Measurements from ENCODE around the gene COL24A1.

The COL24A1 gene

GRCh38 chr1:86069757-86070145, 86.8 kb downstream of the COL24A1 start:
- Mint-ChIP-seq H3K4me1 (no peaks in the 10 kb centered on the region), H3K9me3 (peaks cover 0 to 10% of the 10 kb centered on the region in 2 donors), H3K4me3 (no peak overlapping the region), H3K27ac (no peak overlapping the region), H3K27me3 (no peaks in the 10 kb centered on the region)
- DNase-seq = no peak
- no peak for ATAC-seq

- DNase-seq = no peak
- ATAC-seq = no peak
- peaks cover 0 to 4% of the 10 kb centered on the region in 2 donors for H3K9me3 Mint-ChIP-seq
- no peak overlapping the region for H3K27ac Mint-ChIP-seq
- H3K27me3 Mint-ChIP-seq = no peaks in the 10 kb centered on the region
- H3K4me1 Mint-ChIP-seq = no peaks in the 10 kb centered on the region
- no peak overlapping the region for H3K4me3 Mint-ChIP-seq
Measured at GRCh38 chr1:86068841-86069756, 87.5 kb downstream of the COL24A1 start.

GRCh38 chr1:86068271-86068721, 88.3 kb downstream of the COL24A1 start:
- H3K27ac Mint-ChIP-seq = no peak overlapping the region
- no peaks in the 10 kb centered on the region for H3K9me3 Mint-ChIP-seq
- no peaks in the 10 kb centered on the region for H3K4me1 Mint-ChIP-seq
- H3K4me3 Mint-ChIP-seq = no peak overlapping the region
- no peaks in the 10 kb centered on the region for H3K27me3 Mint-ChIP-seq
- ATAC-seq (no peak), DNase-seq (no peak)

- Mint-ChIP-seq H3K27me3 (no peaks in the 10 kb centered on the region), H3K4me1 (no peaks in the 10 kb centered on the region), H3K9me3 (no peaks in the 10 kb centered on the region), H3K4me3 (no peak overlapping the region), H3K27ac (no peak overlapping the region)
- ATAC-seq = no peak
- DNase-seq = no peak
Measured at GRCh38 chr1:86067626-86068025, 88.9 kb downstream of the COL24A1 start.

- no peaks in the 10 kb centered on the region for H3K4me1 Mint-ChIP-seq
- H3K27ac Mint-ChIP-seq = no peak overlapping the region
- H3K27me3 Mint-ChIP-seq = no peaks in the 10 kb centered on the region
- DNase-seq = no peak
- H3K9me3 Mint-ChIP-seq = no peaks in the 10 kb centered on the region
- H3K4me3 Mint-ChIP-seq = no peak overlapping the region
- no peak for ATAC-seq
Measured at GRCh38 chr1:86064899-86065298, 91.7 kb downstream of the COL24A1 start.

GRCh38 chr1:86063721-86064120, 92.9 kb downstream of the COL24A1 start:
- H3K4me3 Mint-ChIP-seq = no peak overlapping the region
- no peak for ATAC-seq
- no peak for DNase-seq
- no peaks in the 10 kb centered on the region for H3K27me3 Mint-ChIP-seq
- H3K4me1 Mint-ChIP-seq = no peaks in the 10 kb centered on the region
- H3K27ac Mint-ChIP-seq = no peak overlapping the region
- no peaks in the 10 kb centered on the region for H3K9me3 Mint-ChIP-seq

GRCh38 chr1:86062453-86062852, 94.1 kb downstream of the COL24A1 start:
- no peaks in the 10 kb centered on the region for H3K4me1 Mint-ChIP-seq

GRCh38 chr1:86061551-86061990, 95.0 kb downstream of the COL24A1 start:
- Mint-ChIP-seq H3K9me3 (no peaks in the 10 kb centered on the region), H3K27me3 (no peaks in the 10 kb centered on the region), H3K4me3 (no peak overlapping the region), H3K4me1 (no peaks in the 10 kb centered on the region), H3K27ac (no peak overlapping the region)
- no peak for ATAC-seq
- no peak for DNase-seq

More at GRCh38 chr1:86062453-86062852, 94.1 kb downstream of the COL24A1 start:
- Mint-ChIP-seq H3K27me3 (no peaks in the 10 kb centered on the region), H3K4me3 (no peak overlapping the region), H3K9me3 (no peaks in the 10 kb centered on the region), H3K27ac (no peak overlapping the region)
- ATAC-seq (no peak), DNase-seq (no peak)

- Mint-ChIP-seq H3K9me3 (no peaks in the 10 kb centered on the region), H3K4me1 (no peaks in the 10 kb centered on the region), H3K27me3 (no peaks in the 10 kb centered on the region), H3K27ac (no peak overlapping the region), H3K4me3 (no peak overlapping the region)
- no peak for DNase-seq
- ATAC-seq = no peak
Measured at GRCh38 chr1:86054396-86054795, 102.2 kb downstream of the COL24A1 start.

GRCh38 chr1:86052948-86053698, 103.4 kb downstream of the COL24A1 start:
- Mint-ChIP-seq H3K4me1 (no peaks in the 10 kb centered on the region), H3K27me3 (no peaks in the 10 kb centered on the region), H3K9me3 (no peaks in the 10 kb centered on the region), H3K27ac (no peak overlapping the region), H3K4me3 (no peak overlapping the region)
- no peak for DNase-seq
- no peak for ATAC-seq

- Mint-ChIP-seq H3K4me1 (no peaks in the 10 kb centered on the region), H3K9me3 (no peaks in the 10 kb centered on the region), H3K27ac (no peak overlapping the region), H3K4me3 (no peak overlapping the region), H3K27me3 (no peaks in the 10 kb centered on the region)
- ATAC-seq (no peak), DNase-seq (no peak)
Measured at GRCh38 chr1:86035101-86035500, 121.5 kb downstream of the COL24A1 start.

- Mint-ChIP-seq H3K4me3 (no peak overlapping the region), H3K9me3 (no peaks in the 10 kb centered on the region), H3K4me1 (no peaks in the 10 kb centered on the region), H3K27ac (no peak overlapping the region), H3K27me3 (no peaks in the 10 kb centered on the region)
- ATAC-seq (no peak), DNase-seq (no peak)
Measured at GRCh38 chr1:86030180-86030579, 126.4 kb downstream of the COL24A1 start.

- no peak overlapping the region for H3K27ac Mint-ChIP-seq
- H3K4me3 Mint-ChIP-seq = no peak overlapping the region
- ATAC-seq = no peak
- H3K27me3 Mint-ChIP-seq = no peaks in the 10 kb centered on the region
- peak in 1 of 2 donors; percentile 10 for DNase-seq
- no peaks in the 10 kb centered on the region for H3K9me3 Mint-ChIP-seq
- no peaks in the 10 kb centered on the region for H3K4me1 Mint-ChIP-seq
Measured at GRCh38 chr1:86018283-86018923, 138.2 kb downstream of the COL24A1 start.

GRCh38 chr1:86016076-86016759, 140.4 kb downstream of the COL24A1 start:
- Mint-ChIP-seq H3K4me3 (no peak overlapping the region), H3K27me3 (no peaks in the 10 kb centered on the region), H3K27ac (no peak overlapping the region), H3K9me3 (no peaks in the 10 kb centered on the region), H3K4me1 (no peaks in the 10 kb centered on the region)
- ATAC-seq (peak; percentile 48), DNase-seq (no peak)

GRCh38 chr1:86015375-86015774, 141.2 kb downstream of the COL24A1 start:
- ATAC-seq = no peak
- no peaks in the 10 kb centered on the region for H3K9me3 Mint-ChIP-seq
- no peaks in the 10 kb centered on the region for H3K4me1 Mint-ChIP-seq
- no peak for DNase-seq
- H3K4me3 Mint-ChIP-seq = no peak overlapping the region
- H3K27ac Mint-ChIP-seq = no peak overlapping the region
- no peaks in the 10 kb centered on the region for H3K27me3 Mint-ChIP-seq

All from stimulated activated naive CD8-positive, alpha-beta T cell treated with anti-CD3 and anti-CD28 coated beads, Interleukin-15, amount 100 ng/mL, for 72 hours (primary cell).